Measurements from ENCODE around the gene LTB4R.
A peak's percentile ranks its signal among the peaks of the same experiment; 100 is the strongest.
"Not testable (repeated sequence)": the region's sequence is repeated elsewhere in the genome, so short reads cannot be mapped to it uniquely, and the experiment has no call there.

Gene LTB4R

GRCh38 chr14:24324024-24324423 is 12.7 kb downstream of the LTB4R start:
- DNase-seq (ENCODE audit: low read depth) = no peak

GRCh38 chr14:24325041-24325530 is 13.8 kb downstream of the LTB4R start:
- no peak for DNase-seq (ENCODE audit: low read depth)

GRCh38 chr14:24325963-24326362 is 14.7 kb downstream of the LTB4R start:
- no peak for DNase-seq (ENCODE audit: low read depth)

DNA sequence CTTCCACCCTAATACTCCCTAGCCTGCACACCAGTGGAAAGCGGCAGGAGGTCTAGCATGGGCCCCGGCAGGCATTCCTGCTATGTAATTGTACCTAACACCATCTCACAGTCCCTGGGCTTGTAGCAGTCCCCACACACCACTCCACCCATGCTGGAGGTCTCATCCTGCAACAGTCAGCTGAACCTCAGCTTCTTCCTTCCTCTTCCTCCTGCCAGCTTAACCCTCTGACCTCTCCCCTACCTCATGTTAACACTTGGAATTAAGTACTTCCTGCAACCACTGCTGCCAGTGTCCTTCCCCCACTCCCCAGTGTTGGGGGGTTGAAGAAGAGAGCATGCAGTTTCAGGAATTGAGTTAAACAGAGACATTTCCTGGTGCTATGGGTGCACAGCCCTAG is 16.0 kb downstream of the LTB4R start:
- no peak for DNase-seq (ENCODE audit: low read depth)

DNA sequence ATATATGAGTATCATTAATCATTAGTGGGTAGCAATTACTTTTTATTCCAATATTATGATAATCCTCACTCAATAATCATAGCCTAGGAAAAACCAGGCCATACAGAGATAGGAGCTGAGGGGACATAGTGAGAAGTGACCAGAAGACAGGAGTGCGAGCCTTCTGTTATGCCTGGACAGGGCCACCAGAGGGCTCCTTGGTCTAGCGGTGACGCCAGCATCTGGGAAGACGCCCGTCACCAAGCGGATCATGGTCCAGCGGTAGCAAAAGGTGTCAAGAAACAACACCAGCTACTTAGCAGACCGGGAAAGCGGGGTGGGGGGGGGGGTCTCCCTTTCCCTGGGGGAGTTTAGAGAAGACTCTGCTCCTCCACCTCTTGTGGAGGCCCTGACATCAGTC is 16.6 kb downstream of the LTB4R start:
- DNase-seq (ENCODE audit: low read depth) = not testable (repeated sequence)

DNA sequence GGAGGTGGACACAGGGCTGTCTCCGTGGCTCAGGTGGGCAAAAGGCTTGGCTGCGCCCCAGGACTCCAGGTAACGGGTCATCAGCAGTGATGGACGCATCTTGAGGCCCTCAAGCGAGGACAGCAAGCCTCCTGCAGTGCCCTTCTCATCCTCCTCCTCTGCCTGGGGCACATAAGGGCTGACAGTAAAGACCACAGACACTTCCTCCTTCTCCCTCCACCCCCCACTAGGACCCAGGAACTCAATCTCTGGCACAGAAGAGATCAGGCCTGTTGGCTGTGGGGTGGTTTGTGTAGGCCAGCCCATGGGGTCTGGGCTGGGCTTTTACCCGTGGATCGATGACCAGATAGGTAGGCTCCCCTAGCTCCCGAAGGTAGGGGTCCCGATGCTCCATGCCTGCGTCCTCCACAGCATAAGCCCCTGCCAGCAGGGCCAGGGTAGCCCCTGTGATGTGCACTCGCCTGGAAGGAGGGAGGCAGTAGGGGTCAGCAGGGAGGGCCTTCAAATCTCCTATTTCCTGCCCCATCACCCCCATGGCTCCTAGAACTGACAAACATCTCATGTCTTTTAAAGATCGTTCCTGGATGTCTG is 17.9 kb downstream of the LTB4R start:
- no peak for DNase-seq (ENCODE audit: low read depth)

GRCh38 chr14:24329736-24330135 is 18.4 kb downstream of the LTB4R start:
- DNase-seq (ENCODE audit: low read depth) = no peak

DNA sequence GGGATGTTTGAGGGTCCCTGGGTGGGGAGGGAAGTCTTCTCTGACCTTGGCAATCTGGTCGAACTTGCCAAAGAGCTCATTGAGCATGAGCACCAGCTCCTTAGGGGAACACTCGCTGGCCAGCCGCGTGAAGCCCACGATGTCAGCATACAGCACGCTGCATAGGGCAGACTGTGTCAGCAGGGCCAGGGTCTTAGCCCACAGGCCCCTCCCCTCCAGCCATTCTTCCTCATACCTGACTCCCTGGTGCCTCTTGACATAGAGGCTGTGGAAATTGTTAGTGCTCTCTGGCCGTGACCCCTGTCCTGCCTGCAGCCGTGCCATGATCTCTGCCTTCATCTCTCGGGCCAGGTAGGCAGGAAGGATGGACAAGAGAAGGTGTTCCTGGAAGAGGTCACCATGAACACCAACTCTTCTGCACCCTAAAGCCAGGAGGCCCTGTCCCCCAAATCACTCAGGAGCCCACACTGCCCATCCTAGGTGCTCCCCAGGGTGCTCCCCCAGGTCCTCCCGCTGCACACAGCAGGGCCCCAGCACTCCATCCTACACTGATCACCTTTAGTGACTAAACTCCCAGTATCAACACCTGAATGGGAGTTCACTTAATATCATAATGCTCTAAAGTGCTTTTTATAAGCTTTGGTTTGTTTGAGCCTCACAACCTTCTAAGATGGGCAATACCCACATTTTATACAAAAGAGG is 19.8 kb downstream of the LTB4R start:
- DNase-seq (ENCODE audit: low read depth) = no peak

DNA sequence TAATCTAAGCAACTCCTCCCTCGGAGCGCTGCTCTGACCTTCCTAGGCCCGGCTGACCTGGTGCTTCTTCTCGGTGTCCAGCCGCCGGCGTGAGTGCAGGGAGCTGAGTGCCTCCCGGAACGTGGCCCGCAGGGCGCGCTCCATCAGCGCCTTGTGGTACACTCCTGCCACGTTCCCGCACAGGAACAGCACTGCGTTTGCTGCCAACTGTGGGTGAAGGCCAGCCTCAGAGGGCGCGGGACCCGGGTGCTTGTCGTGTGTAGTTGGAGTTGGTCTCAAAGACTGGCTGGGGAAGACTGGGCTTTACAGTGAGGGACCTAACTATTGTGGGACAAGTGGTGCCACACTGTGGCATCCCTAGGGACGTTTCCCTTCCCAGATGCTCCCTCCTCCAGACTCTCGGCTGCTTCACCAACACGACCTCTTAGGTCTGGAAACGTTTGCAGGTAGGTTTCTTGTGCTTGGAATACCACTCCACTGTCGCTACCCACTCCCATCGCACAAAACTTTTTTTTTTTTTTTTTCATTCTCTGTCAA is 20.5 kb downstream of the LTB4R start:
- no peak for DNase-seq (ENCODE audit: low read depth)

- peak; percentile 43 for DNase-seq (ENCODE audit: low read depth)
These were observed 21.1 kb downstream of the LTB4R start for GRCh38 chr14:24332268-24332993.

DNA sequence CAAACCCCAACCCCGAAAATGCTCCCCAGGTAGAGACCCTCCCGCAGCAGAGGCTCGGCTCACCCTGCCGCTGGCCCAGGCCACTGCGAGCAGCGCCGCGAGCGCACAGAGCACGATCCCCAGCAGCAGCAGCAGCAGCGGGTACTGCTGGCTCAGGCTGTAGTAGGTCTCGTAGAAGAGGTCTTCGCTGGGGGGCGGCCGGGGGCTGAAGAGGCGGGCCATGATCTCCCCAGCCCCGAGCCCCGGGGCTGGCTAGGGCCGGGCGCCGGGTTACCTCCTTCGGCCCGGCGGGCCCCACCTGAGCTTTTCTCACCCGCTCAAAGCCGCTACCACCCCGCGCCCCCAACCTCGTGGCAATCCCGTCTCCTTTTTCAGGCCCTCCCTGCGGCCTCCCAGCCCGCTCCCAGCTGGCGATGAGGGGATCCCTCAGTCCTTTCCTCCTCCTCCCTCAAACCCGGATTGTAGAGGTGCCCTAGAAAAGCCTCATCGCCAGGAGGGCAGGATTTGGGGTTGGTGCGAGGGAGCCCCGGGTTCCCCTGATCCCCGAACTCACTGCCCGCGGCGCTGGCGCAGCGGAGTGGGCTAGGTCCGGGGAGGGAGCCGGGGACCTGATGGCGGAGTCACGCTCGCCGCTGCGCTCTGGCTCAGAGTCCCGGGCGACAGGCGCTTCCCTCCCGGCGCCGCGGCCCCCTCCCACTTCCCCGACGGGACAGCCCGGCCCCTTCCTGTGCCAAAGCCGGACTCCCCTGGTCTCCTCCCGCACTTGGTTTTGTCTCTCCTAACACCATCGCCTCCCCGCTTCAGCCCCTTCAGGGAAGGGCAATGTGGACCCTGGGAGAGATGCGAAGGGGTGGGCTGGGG is 23.4 kb downstream of the LTB4R start, which contains the start of gene ADCY4:
ADCY4 (minus strand) TSS at position 641 of the 861 bp plus-strand sequence; CDS start at position 222, 419 bp downstream.
- DNase-seq (ENCODE audit: low read depth) = no peak

- DNase-seq (ENCODE audit: low read depth) = no peak
These were observed 24.3 kb downstream of the LTB4R start for GRCh38 chr14:24335461-24336171.

- no peak for DNase-seq (ENCODE audit: low read depth)
These were observed 26.0 kb downstream of the LTB4R start for GRCh38 chr14:24337144-24337823.

DNA sequence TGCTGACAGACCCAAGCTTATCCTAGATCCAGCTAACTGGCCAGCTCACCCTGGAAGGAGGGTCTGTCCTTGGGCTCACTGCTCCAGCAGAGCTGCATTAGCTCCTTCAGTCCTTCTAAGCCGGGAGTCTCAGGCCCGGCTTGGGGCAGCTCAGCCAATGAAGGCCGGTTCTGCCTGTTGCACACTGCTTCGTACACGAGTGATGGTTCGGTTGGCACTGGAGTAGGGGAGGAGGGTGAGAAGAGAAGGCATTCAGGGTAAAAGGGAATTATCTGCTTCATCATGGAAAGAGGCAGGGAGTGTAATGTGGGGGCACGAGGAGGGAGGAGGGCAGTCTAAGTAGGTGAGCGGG is 26.5 kb downstream of the LTB4R start:
- DNase-seq (ENCODE audit: low read depth) = no peak

GRCh38 chr14:24338843-24339242 is 27.5 kb downstream of the LTB4R start:
- no peak for DNase-seq (ENCODE audit: low read depth)

DNA sequence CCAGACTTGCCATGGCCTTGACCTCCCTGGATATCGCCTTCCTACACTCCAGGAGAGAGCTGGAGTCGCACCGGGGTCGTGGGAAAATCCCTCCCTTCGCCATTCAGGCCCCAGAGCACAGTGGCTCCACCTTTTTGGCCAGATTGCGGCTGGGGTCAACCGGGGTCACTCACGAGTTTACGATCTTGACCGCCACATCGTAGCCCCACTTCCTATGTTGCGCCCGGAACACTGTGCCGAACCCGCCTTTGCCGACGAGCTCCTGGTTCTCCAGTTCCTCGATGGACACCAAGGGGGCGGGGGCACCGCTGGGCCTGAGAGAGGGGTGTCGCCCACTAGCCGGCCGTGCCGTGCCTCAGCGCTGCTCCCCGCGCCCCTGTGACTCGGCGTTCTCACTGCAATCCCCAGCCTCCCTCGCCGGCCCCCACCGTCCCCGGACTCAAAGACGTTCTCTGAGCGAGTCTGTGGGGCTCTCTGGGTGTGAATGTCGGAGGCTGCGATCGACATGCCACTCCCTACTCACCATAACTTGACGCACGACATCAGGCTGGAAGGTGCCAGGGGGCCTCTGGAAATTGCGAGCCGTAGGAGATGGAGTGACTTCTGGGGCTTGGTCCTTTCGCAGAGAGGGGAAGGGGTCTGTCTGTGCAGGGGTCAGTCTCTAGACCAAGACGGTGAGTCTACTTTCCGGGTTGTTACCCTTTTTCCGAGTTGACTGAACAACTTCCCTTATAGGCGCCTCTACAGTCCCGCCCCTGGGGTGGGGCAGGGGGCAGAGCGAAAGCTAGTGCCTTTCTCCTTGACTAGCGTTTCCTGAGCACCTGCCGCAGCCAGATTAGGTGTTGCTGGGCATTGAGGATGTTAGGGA is 28.2 kb downstream of the LTB4R start, which contains the start of gene RIPK3:
RIPK3 (minus strand) TSS at position 708 of the 868 bp plus-strand sequence; CDS start at position 543, 165 bp downstream.
- no peak for DNase-seq (ENCODE audit: low read depth)

DNA sequence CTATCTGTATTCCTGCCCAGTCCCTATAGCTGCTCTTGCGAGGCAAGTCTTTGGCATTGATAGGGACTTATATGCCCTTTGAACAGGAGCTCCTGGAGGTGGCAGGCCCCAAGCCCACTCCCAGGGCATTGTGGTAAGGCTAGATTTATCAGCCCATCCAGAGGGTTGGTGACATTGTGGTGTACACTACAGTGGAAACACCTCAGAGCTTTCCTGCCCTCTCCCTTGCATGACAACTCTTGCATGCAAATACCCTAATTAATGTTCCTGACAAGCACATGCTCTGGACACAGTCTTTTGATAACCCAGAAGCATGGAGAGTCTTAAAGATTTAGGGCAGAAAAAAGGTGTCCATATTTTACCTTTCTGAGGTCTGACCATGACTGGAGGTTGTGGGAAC is 29.3 kb downstream of the LTB4R start:
- no peak for DNase-seq (ENCODE audit: low read depth)

DNA sequence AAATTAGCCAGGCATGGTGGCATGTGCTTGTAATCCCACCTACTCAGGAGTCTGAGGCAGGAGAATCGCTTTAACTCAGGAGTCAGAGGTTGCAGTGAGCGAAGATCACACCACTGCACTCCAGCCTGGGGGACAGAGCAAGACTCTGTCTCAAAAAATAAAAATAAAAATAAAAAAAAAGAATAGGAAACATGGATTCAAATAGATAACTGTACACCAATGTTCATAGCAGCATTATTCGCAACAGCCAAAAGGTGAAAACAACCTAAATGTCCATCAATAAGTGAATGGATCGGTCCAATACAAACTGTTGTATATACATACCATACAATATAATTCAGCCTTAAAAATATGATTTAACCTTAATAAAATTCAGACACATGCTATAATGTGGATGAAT is 31.6 kb downstream of the LTB4R start:
- no peak for DNase-seq (ENCODE audit: low read depth)

Data from amniotic epithelial cell (primary cell).